ENCODE measurements around the gene KLHL22. TPM values are rescaled to one million over a fixed set of nuclear protein-coding genes. Genes with fewer than 3 reads are reported as not detected.
A peak's percentile ranks its signal among the peaks of the same experiment; 100 is the strongest.
"Not testable (repeated sequence)": the region's sequence is repeated elsewhere in the genome, so short reads cannot be mapped to it uniquely, and the experiment has no call there.

The KLHL22 gene
- total and polyA plus RNA-seq, 2 of the 13 experiments (the other 11 are each of a cell fraction or from before 2014, with no cell fraction given): 10.9 to 14.8 TPM

DNA sequence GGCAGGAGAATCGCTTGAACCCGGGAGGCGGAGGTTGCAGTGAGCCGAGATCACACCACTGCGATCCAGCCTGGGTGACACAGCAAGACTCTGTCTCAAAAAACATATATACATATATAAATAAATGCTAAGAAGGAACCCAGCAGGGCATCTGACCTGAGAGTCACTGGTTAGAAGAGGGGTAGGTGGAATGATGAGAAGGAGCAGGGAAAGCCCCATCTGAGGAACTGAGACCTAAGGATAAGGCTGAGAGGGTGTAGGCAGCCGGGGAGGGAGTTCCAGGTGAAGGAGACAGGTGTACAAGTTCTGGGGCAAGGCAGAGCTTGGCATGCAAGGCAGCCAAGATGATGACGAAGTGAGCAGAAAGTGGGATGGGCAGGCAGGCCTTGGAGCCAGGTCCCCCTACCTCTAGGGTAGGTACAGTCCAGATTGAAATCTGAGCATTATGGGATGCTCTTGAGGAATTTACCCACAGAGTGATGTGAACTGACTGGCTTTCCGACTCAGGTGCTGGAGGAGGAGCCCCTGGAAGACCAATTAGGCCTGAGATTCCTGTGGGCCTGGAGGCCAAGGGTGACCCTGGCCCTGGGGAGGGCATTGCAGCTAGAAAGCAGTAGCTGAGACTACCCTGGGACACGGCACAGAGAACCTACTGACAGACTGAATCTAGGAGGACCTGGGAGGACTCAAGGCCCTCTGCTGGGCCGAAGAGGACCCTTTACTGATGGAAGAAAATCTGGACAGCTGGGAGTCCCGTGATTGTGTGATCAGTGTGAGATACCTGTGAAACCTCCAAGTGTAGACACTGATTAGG, 22.8 kb downstream of the KLHL22 start:
- ATAC-seq (peak; percentile 22; the same call in 1 of the 3 replicates), FAIRE-seq (no peak), DNase-seq (ENCODE audit: low spot score) (no peak)
- Histone ChIP-seq H3K36me3 (replicated peaks in 1 of 2; ENCODE audit: control insufficient read depth in 1 of 2, insufficient read depth in 2 of 2, low read length in 2 of 2) (peaks cover 3 to 6% of the 10 kb centered on the region in 2 experiments; a peak in 3 of 5 replicates), H4K20me1 (ENCODE audit: insufficient read depth, low read length) (no peaks in the 10 kb centered on the region), H3K4me1 (ENCODE audit: insufficient read depth, low read length) (no peaks in the 10 kb centered on the region), H3K4me3 (replicated peaks in 1 of 3; ENCODE audit: insufficient read depth in 1 of 3, low read depth in 2 of 3, low read length in 3 of 3) (no peak overlapping the region), H2AFZ (ENCODE audit: low read length) (no peak overlapping the region), H3K9ac (ENCODE audit: insufficient read depth, low read depth, low read length) (no peak overlapping the region), H3K27ac (ENCODE audit: extremely low read length, insufficient read depth, low read length) (no peak overlapping the region), H3K9me3 (ENCODE audit: low read length) (no peaks in the 10 kb centered on the region), H3K4me2 (ENCODE audit: low read depth, low read length) (no peak overlapping the region), H3K27me3 (ENCODE audit: control insufficient read depth in 1 of 2, insufficient read depth in 2 of 2, low read length in 2 of 2) (no peaks in the 10 kb centered on the region), H3K79me2 (ENCODE audit: insufficient read depth, low read length) (no peaks in the 10 kb centered on the region)
- intact Hi-C loops (cut with micrococcal nuclease; ENCODE audit: unreplicated experiment): no loop called here
- CTCF ChIA-PET (ENCODE audit: low intra/inter-chr PET ratio, low total read pairs): no interaction called here
- 96% methylated on average over 11 of the region's 11 CpGs for WGBS (ENCODE audit: low lambda C conversion rate)
- no peak for TF ChIP-seq ZNF331 (CRISPR knock-in tag; IDR thresholded peaks at IDR 0.05)
- POLR2A ChIA-PET: no interaction called here
- BruUV-seq (replicated peaks): no TSS peak
- in situ Hi-C loops (cut with HindIII; ENCODE audit: extremely low pct_ligation_motif_present, low pct_unique_long_range_greater_than_20kb): no loop called here

- FAIRE-seq: no peak
These were observed 24.3 kb downstream of the KLHL22 start for GRCh38 chr22:20471126-20471833.

GRCh38 chr22:20470525-20470924, 25.1 kb downstream of the KLHL22 start:
- POLR2A ChIA-PET; H3K79me2 ChIP-seq (ENCODE audit: insufficient read depth, low read length); H3K27me3 ChIP-seq (ENCODE audit: control insufficient read depth in 1 of 2, insufficient read depth in 2 of 2, low read length in 2 of 2); H4K20me1 ChIP-seq (ENCODE audit: insufficient read depth, low read length); in situ Hi-C loops (cut with HindIII; ENCODE audit: extremely low pct_ligation_motif_present, low pct_unique_long_range_greater_than_20kb); ATAC-seq; H3K4me1 ChIP-seq (ENCODE audit: insufficient read depth, low read length); H3K9me3 ChIP-seq (ENCODE audit: low read length); CTCF ChIA-PET (ENCODE audit: low intra/inter-chr PET ratio, low total read pairs); H2AFZ ChIP-seq (ENCODE audit: low read length); H3K9ac ChIP-seq (ENCODE audit: insufficient read depth, low read depth, low read length); H3K27ac ChIP-seq (ENCODE audit: extremely low read length, insufficient read depth, low read length); DNase-seq (ENCODE audit: low spot score); intact Hi-C loops (cut with micrococcal nuclease; ENCODE audit: unreplicated experiment); H3K4me2 ChIP-seq (ENCODE audit: low read depth, low read length); FAIRE-seq; H3K36me3 ChIP-seq (replicated peaks in 1 of 2; ENCODE audit: control insufficient read depth in 1 of 2, insufficient read depth in 2 of 2, low read length in 2 of 2); H3K4me3 ChIP-seq (replicated peaks in 1 of 3; ENCODE audit: insufficient read depth in 1 of 3, low read depth in 2 of 3, low read length in 3 of 3); BruUV-seq (replicated peaks): not testable (repeated sequence)
- 96% methylated on average over 2 of the region's 2 CpGs for WGBS (ENCODE audit: low lambda C conversion rate)

More at GRCh38 chr22:20471126-20471833, 24.3 kb downstream of the KLHL22 start:
- no peaks in the 10 kb centered on the region for H3K9me3 ChIP-seq (ENCODE audit: low read length)
- H3K9ac ChIP-seq (ENCODE audit: insufficient read depth, low read depth, low read length): no peak overlapping the region
- CTCF ChIA-PET (ENCODE audit: low intra/inter-chr PET ratio, low total read pairs): no interaction called here
- no peak overlapping the region for H3K4me2 ChIP-seq (ENCODE audit: low read depth, low read length)
- peaks cover 3 to 6% of the 10 kb centered on the region in 2 experiments; a peak in 3 of 5 replicates for H3K36me3 ChIP-seq (replicated peaks in 1 of 2; ENCODE audit: control insufficient read depth in 1 of 2, insufficient read depth in 2 of 2, low read length in 2 of 2)
- no peak overlapping the region for H3K27ac ChIP-seq (ENCODE audit: extremely low read length, insufficient read depth, low read length)
- ATAC-seq (no peak), DNase-seq (ENCODE audit: low spot score) (no peak)
- no peak overlapping the region for H3K4me3 ChIP-seq (replicated peaks in 1 of 3; ENCODE audit: insufficient read depth in 1 of 3, low read depth in 2 of 3, low read length in 3 of 3)
- 96% methylated on average over 9 of the region's 9 CpGs for WGBS (ENCODE audit: low lambda C conversion rate)
- in situ Hi-C loops (cut with HindIII; ENCODE audit: extremely low pct_ligation_motif_present, low pct_unique_long_range_greater_than_20kb) (no loop called here), intact Hi-C loops (cut with micrococcal nuclease; ENCODE audit: unreplicated experiment) (no loop called here)
- H4K20me1 ChIP-seq (ENCODE audit: insufficient read depth, low read length): no peaks in the 10 kb centered on the region
- POLR2A ChIA-PET: no interaction called here
- BruUV-seq (replicated peaks): no TSS peak
- H3K4me1 ChIP-seq (ENCODE audit: insufficient read depth, low read length): no peaks in the 10 kb centered on the region
- no peaks in the 10 kb centered on the region for H3K79me2 ChIP-seq (ENCODE audit: insufficient read depth, low read length)
- no peaks in the 10 kb centered on the region for H3K27me3 ChIP-seq (ENCODE audit: control insufficient read depth in 1 of 2, insufficient read depth in 2 of 2, low read length in 2 of 2)
- H2AFZ ChIP-seq (ENCODE audit: low read length): no peak overlapping the region
- TF ChIP-seq ZNF138 (CRISPR knock-in tag; IDR thresholded peaks at IDR 0.05; ENCODE audit: low read depth) (no peak), ZNF598 (CRISPR knock-in tag; IDR thresholded peaks at IDR 0.05; ENCODE audit: borderline replicate concordance) (no peak), SOX13 (IDR thresholded peaks at IDR 0.05) (no peak), SOX13 (CRISPR knock-in tag; conservative IDR thresholded peaks at IDR 0.05 in 1 of 2, IDR thresholded peaks at IDR 0.05 in 1 of 2) (no peak), IRX3 (CRISPR knock-in tag; IDR thresholded peaks at IDR 0.05; ENCODE audit: borderline replicate concordance, low read depth) (no peak), TEAD3 (CRISPR knock-in tag; optimal IDR thresholded peaks at IDR 0.05; ENCODE audit: borderline replicate concordance) (no peak), KDM3A (CRISPR knock-in tag; IDR thresholded peaks at IDR 0.05; ENCODE audit: low read depth) (no peak), SATB2 (CRISPR knock-in tag; IDR thresholded peaks at IDR 0.05) (no peak), ZNF230 (CRISPR knock-in tag; IDR thresholded peaks at IDR 0.05) (no peak), HNF4G (IDR thresholded peaks at IDR 0.05; ENCODE audit: borderline replicate concordance, low read depth, low read length) (no peak), HNF4G (CRISPR knock-in tag; IDR thresholded peaks at IDR 0.05; ENCODE audit: borderline replicate concordance, low read depth) (no peak), ZBTB38 (CRISPR knock-in tag; IDR thresholded peaks at IDR 0.05) (no peak), ZNF781 (CRISPR knock-in tag; IDR thresholded peaks at IDR 0.05; ENCODE audit: borderline replicate concordance, not compliant biosample characterization) (no peak), HNRNPL (IDR thresholded peaks at IDR 0.05; ENCODE audit: low read depth, low read length) (no peak), ZNF251 (CRISPR knock-in tag; IDR thresholded peaks at IDR 0.05) (no peak)

Measured in HepG2 (cell line).